ENCODE measurements around the gene KIF3A.

The KIF3A gene

GRCh38 chr5:132770476-132771159 is 33.3 kb upstream of the KIF3A start:
- DNase-seq, result no peak

DNA sequence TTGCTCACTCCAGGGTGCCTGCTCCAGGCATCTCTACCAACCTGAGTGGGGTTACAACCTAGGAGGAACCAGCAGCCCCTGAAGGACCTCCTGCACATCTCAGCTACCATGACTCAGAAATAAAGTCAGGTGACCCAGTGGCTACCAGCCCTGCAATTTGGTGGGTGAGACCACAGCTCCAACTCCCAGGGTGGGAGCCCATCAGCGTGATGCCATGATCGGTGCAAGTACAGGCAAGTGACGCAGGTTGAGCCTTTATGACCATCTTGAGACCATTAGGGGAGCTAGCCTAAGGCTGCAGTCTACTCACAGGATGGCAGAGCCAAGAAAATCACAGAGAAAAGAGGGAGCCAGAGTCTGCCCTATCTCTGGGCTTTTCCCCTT is 31.1 kb upstream of the KIF3A start:
- DNase-seq, result no peak

GRCh38 chr5:132767150-132767549 is 29.8 kb upstream of the KIF3A start:
- no peak for DNase-seq

GRCh38 chr5:132766806-132767055 is 29.4 kb upstream of the KIF3A start:
- no peak for DNase-seq

DNA sequence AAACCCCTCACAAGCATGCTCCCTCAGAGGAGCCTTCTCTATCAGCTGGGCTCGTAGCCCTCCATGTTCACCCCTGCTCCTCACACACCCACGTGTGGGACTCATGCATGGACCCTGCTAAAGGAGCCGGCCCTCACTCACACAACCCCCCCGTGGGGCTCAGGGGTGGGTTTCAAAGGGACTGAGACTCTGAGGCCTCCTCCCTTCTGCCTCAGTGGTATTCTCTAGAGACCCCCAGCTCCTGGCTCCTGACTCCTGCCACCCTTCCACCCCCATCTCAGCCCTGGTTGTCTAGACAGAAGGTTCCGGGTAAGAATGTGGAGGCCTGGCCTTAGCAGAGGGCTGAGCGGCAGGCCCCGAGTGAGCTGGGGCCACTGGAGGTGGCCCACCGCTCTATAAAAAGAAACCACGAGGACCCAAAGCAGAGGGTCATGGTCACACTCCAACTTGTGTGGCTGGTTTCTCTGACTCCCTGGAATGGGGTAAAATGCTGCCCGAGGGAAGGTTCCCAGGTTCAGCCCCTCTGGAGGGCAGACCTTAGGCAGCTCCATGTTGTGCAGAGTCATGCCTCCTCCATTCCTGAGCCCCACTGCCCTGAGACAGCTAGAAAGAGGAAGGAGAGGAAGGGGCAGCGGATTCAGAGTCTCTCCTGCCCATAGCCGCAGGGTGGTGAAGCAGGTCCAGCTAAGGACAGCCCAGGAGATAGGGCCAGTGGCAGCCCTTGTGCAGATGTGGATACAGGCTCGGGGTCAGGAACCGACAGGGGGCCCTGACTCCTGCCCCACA is 28.9 kb upstream of the KIF3A start:
- DNase-seq, result no peak

DNA sequence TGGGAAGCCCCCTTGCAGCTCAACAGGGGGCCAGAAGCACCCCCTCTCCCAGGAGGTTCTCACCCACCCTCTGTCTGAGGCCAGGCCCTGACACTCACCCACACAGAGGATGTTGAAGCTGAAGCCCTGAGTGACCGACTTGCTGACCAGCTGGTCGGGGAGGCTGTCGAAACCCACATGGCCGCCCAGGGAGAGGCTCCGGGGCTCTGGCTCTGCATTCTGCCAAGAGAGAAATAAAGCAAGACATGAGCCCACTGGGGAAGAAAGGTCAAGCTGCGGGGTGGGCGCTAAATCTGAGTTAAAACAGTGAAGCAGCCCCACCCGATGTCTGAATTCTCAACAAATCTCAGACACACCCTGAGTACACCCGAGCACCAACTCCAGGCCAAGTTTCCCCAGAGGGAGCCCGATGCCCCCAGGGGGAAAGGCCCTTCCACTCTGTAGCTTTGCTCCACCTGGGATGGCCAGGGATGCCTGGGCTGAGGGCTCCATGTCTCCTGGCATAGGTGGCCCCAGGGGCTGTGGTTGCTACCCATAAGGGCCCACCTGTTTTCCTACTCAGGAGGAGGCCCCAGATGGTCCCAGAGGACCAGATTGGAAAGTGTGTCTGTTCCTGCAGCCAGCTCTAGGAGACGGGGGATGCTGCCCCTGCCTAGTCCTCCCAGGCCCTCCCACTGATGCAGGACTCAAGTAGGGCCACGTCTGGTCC is 28.1 kb upstream of the KIF3A start:
- DNase-seq, result no peak

GRCh38 chr5:132764671-132765238 is 27.4 kb upstream of the KIF3A start:
- DNase-seq, result no peak

GRCh38 chr5:132764051-132764450 is 26.7 kb upstream of the KIF3A start:
- no peak for DNase-seq

DNA sequence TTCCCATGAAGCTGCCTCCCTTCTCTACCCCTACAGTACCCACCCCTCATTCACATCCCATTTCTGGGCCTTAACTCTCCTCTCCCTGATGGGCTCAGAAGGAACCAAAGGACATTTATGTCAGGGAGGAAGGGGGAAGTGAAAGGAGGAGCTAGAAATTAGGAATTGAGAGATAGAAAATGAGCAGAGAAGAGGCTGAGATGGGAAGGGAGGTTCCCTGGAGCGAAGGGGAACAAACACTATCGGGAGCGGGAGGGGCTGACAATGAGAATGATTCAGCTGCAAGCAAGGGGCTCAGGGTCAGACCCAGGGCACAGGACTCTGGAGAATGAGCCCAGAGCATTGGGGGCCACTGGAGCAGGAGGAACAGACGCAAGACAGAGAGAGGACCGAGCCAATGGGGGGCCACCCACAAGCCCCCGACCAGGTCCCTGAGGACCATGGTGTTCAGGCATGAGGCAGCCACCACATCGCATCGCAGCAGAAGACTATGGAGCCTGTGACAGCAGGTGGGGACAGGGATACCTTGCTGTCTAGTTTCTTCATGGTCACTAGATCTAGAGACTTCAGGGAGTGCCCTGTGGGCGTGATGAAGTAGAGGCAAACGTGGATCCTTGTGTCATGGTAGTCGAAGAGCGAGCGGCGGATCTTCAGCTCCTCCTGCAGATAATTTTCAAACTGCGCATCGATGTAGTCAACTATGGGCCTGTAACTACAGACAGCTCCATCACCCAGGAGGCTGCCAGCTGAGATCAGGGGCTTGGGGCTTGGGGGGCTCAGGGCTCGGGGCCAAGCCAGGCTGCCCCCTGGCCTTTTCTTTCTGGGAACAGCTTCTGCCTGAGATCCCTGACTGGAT is 26.1 kb upstream of the KIF3A start:
- no peak for DNase-seq

- no peak for DNase-seq
Measured at GRCh38 chr5:132762246-132763000, 25.1 kb upstream of the KIF3A start.

DNA sequence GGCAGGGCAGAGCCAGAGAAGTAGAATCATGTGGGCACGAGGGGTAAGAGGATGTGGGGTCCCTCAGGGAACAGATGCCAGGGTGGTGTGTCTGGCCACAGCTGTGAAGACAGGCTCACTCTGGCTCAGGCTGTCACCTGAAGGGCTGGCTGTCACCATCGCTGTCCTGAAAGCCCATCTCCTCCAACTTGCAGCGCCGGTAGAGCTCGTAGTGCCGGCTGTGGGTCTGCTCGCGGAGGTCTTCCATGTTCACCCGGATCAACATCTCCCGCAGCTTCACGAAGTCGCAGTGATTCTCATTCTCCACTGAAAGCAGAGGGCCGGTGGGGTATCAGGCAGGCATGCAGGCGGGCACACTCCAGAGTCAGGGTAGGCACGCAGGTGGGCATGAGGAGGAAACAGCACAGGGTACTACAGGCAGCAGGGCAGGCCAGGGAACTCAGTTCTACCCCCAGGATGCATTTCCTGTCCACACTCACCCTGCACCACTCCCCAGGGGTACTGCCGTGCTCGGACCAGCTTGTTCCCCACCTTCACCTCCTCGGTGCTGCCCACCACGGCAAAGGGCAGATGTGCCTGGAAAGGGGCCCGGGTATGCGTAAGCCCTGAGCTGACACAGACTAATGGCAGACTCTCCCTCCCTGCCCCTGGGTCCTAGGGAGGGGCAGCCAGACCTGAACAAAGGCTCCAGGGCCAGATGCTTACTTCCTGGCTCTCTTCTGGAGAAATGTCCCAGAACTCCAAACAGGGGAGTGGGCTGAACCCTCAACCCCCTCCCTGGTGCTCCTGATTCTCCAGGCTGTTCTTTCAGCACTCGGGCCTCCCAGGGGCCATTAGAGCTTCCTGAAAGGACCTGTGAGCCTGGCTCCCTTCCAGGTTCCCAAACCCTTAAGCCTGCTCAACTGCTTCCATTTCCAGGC is 24.2 kb upstream of the KIF3A start:
- DNase-seq, result no peak

DNA sequence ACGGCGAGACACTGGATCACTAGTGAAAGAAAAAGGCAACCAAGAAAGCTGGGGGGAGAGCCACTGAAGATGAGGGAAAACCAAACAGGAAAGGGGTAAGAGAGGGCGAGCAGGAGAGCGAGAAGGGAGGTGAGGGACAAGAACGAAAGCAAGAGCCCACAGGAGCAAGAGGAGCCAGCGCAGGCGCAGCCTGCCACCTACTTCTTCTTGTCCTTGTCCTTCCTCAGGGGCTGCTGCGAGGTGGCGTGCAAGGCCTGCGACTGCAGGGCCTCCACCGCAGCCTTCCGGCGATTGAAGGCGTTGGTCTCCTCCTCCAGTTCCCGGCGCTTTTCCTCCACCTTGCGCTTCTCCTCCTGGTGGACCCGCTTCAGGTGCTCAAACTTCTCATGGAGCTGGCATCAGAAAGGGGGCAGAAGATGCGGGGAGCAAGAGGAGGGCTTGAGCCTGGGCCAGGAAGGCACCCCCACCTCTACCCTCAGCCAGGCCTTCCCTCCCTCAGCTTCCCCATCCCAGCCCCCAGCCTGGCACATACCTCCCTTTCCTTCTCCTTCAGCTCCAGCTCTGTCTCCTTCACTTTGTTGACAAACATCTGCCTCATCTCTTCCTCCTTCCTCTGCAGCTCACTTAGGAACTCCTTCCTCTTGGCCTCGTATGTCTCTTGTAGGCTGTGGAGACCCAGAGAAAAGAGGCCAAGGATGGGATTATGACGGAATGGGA is 23.4 kb upstream of the KIF3A start:
- no peak for DNase-seq

DNA sequence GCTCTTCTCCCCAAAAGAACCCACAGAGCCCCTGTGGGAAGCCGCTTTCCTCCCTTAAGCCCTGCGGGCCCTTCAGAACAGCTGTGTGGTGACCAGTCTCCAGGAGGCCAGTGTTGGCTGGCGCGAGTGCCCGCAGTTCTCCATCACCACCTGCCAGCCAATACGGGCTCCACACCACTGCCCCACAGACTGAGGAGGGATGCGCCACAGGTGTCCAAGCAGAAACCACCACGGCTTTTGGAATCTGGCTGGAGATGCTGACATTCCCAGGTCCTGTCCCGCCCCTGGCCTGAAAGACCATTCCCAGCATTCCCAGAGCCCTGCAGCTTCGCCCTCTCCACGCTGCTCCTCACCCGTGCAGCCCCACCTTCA is 22.7 kb upstream of the KIF3A start:
- DNase-seq, result no peak

DNA sequence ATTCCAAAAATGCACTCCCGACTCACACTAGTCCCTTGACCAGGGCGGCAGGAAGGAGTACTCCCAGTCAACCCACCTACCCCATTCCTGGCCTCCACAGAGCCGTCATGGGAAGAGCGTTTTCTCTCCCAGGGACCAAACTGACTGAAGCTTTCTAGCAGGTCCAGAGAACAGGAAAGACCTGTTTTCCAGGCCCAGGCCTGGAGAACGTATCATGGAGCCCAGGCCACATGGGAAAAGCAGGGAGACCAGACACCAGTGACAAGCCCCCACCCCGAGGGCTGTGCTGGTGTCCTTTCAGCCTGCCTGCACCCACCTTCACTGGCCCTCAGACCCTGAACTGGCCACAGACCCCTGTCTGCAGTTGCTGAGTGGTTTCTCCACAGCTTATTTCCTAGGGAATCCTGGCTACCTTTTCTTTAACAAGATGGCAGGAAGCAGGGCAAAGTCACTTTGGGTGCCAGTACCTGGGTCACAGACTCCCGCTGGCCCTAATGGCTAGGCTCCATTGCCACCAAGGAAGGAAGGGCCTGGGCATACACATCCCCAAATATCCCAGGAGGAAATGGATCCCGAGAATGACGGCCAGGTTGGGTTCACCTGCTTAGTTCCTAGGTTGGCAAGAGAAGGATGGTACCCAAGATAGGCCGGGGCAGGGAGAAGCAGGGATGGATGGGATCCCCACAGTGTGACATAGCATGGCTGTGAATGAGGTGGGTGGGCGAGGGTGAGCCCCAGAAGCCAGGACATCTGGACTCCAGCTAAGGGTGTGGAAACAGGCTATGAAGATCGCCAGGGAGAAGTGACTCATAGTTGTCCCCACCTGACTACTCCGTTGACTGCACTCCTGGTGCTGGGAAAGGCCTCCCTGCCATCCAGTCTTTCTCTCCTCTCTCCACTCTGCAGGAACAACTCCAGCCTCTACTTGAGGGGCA is 22.0 kb upstream of the KIF3A start:
- no peak for DNase-seq

DNA sequence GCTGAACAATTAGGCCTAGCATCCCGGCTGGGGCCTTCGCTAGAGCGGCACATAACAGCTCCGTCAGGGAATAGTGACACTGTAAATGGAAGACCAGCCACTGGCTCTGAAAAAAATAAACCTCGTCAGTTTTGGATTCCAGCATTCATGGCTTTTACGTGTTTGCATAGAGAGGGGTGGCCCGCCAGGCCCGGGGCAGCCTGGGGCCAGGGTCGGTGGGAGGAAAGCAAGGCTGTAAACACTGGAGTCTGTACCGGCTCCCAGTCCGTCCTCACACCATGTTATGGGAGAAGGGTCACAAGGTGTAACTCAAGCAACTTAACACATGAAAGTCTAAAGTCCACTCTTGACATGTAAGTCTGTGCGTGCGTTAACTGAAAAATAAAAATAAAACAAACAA is 21.1 kb upstream of the KIF3A start:
- no peak for DNase-seq

DNA sequence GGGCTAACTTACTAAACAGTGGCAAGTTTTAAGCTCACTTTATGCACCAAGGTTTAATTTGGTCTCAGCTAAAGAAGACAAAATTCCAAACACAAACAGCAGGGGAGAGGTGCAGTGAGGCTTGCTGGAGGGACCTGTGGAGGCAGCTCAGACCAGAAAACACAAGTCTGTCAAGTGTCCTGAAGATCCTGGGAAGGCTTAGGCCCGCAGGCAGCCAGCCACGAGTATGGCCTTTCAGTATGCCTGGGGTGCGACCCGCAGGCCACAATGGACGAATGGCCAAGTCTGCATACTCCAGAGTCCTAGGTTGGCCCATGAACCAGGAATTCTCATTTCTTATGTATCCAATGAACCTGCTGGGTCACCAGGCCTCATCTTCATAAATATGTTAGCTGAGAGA is 19.2 kb upstream of the KIF3A start:
- no peak for DNase-seq

GRCh38 chr5:132754947-132755346 is 17.6 kb upstream of the KIF3A start:
- DNase-seq, result no peak

- no peak for DNase-seq
Measured at GRCh38 chr5:132754111-132754510, 16.8 kb upstream of the KIF3A start.
